ENCODE results near the gene SLC38A7.

DNA sequence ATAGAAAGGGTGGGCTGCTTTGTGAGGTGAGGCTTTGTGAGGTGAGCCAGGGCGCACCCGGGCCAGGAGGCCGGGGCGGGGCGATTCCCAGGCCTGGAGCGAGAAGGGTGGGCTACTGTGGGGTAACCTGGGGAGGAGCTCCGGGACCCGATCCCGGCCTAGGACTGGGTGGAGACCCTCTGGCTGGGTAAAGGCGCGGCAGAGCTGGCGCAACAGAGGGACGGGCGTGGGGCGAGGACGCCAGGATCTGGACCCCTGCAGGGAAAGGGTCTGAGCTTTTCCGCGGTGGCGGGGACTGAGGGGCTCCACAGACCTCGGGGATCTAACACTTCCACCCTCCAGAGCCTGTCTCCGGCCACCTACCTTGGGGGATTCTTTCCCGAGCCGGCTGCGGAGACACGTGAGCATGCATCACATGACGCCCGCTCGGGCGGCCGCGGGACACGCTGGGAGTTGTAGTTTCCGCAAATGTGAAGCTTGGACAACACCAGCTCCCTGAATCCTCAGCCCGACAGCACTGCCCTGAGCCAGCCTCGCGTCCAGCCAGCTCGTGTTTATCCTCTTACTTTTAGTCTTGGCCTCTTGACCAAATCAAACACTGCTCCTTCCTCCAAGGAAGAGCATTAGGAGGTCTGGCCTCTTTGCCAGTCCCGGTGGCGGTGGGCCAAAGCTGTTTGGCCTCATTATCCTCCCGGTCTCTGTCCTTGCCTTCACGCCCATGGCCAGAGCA, at the start of gene SLC38A7:
- TF ChIP-seq, protein P1, sequence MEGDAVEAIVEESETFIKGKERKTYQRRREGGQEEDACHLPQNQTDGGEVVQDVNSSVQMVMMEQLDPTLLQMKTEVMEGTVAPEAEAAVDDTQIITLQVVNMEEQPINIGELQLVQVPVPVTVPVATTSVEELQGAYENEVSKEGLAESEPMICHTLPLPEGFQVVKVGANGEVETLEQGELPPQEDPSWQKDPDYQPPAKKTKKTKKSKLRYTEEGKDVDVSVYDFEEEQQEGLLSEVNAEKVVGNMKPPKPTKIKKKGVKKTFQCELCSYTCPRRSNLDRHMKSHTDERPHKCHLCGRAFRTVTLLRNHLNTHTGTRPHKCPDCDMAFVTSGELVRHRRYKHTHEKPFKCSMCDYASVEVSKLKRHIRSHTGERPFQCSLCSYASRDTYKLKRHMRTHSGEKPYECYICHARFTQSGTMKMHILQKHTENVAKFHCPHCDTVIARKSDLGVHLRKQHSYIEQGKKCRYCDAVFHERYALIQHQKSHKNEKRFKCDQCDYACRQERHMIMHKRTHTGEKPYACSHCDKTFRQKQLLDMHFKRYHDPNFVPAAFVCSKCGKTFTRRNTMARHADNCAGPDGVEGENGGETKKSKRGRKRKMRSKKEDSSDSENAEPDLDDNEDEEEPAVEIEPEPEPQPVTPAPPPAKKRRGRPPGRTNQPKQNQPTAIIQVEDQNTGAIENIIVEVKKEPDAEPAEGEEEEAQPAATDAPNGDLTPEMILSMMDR (IDR thresholded peaks at IDR 0.05; ENCODE audit: extremely low read depth in 1 of 2, insufficient read depth in 1 of 2, low read depth in 1 of 2, low read length in 2 of 2): no peak
- TF ChIP-seq POLR2A (IDR thresholded peaks at IDR 0.05; ENCODE audit: low read depth, low read length): peak; percentile 75
- TF ChIP-seq EZH2 (IDR thresholded peaks at IDR 0.05; ENCODE audit: borderline replicate concordance, low read depth, low read length, severe bottlenecking): no peak
- TF ChIP-seq JUN (IDR thresholded peaks at IDR 0.05; ENCODE audit: borderline replicate concordance, insufficient read depth, insufficient read length, low read depth): no peak
- TF ChIP-seq POLR2AphosphoS5 (IDR thresholded peaks at IDR 0.05; ENCODE audit: insufficient read depth, low read depth, low read length): peak; percentile 67
- TF ChIP-seq, protein P2, sequence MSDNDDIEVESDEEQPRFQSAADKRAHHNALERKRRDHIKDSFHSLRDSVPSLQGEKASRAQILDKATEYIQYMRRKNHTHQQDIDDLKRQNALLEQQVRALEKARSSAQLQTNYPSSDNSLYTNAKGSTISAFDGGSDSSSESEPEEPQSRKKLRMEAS (IDR thresholded peaks at IDR 0.05; ENCODE audit: insufficient read depth, insufficient read length): peak; percentile 95
- TF ChIP-seq FOS (IDR thresholded peaks at IDR 0.05; ENCODE audit: borderline replicate concordance, insufficient read depth, low read length): no peak
- no peak for TF ChIP-seq GATA2 (IDR thresholded peaks at IDR 0.05; ENCODE audit: insufficient read depth, insufficient read length, low read depth, low read length)

Measured in endothelial cell of umbilical vein (primary cell).